HG02981 (cell line): ENCODE measurements around the gene HENMT1.
A peak's percentile ranks its signal among the peaks of the same experiment; 100 is the strongest.
"Not testable (repeated sequence)": the region's sequence is repeated elsewhere in the genome, so short reads cannot be mapped to it uniquely, and the experiment has no call there.

Experiments
- ATAC-seq: cut with Tn5 transposase; IDR thresholded peaks from one replicate; pipeline ENCODE4 v1.9.1; 2021; ENCODE audit warnings: mild to moderate bottlenecking, moderate library complexity; ENCODE audit not compliant: unreplicated experiment

HENMT1 gene

DNA sequence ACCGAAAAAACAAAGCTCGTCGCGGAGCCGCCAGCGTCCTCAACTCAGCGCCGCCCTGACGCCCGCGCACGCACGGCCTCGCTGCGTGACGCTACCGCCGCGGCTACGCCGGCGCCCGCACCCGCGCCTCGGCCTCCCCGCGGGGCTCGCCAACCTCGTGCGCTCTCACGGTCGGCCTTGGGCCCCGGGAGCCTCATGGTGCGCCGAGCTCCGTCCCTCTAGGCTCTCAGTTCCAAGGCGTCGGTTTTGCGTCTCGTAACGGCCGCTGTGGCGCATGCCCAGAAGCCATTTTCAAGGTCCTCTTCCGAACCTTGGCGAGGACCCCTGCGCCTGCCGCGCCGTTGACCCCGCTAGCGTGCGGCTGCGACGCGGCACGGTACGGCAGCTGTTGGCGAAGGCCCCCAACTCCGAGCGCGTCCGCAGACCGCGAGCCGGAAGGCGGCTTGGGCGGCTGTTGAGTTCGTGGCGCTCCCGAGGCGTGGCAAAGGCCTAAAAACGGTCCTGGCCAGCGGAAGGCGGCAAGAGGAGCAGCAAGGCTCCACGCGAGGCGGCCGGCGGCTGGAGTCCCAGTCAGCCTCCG, at the start of gene HENMT1:
Gene HENMT1 (minus strand): TSS at position 64 of the 580 bp plus-strand sequence. CDS start 1,209 bp downstream, outside the sequence.
- peak; percentile 89 for ATAC-seq

DNA sequence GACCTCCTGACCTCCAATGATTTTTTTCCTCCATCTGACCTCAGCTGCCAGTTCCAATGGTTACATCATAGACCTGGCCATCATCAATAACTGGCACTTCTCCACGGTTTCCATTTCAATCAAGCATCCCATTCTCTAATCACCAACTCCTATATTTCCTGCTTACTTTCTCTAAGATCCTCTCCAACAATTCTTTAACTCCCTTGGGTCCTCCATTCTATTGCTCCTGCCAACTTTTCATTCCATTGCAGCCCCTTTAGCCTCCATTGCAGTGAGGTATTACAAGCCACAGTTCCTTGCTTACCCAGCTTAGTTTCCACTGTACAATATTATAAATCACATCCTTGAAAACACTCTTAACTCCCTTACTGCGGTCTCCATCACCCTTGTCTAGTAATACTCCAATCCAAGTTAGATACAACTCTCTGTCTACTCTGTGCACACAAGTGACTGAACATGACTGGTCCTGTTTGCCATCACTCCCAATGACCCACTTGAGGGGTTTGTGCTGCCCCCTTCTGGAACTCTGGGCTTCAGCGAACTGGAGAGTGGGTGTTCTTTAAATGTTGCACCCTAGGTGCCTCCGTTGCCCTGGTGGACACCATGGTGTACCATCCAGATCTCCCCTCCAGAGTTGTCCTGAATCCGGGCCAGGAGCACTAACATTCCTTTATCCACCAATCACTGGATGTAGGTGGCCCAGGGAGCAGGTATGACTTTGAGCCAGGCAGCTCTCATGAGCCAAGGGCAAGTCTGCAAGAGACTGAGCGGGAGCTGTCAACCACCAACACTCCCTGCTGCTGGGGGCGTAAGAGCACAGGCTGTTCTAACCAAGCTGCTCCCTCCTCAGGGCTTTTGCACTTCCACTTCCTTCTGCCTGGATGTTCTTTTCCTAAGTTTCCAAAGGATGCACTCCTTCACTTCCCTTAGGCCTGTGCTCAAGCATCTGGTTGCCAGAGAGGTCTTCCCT, 48.1 kb upstream of the HENMT1 start:
- no peak for ATAC-seq

GRCh38 chr1:108706643-108707042, 45.8 kb upstream of the HENMT1 start:
- no peak for ATAC-seq

GRCh38 chr1:108704496-108704895, 43.6 kb upstream of the HENMT1 start:
- no peak for ATAC-seq

DNA sequence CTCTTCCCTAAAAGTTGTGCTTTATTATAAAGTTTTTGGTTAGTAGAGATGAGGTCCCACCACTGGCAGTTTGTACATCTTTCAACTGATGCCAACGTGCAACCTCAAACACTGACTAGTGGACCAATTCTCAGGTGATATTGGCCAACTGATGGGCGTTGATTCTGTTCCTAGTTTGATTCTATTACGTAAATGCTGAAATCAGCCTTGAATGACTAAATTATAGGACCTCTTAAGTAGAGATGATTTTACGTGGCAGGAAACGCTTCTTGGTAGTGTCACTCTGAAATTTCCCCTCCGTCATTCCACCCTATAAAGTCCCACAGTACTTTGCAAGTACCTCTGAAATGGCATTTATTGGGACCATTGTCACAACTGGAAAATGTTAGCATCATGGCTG, 43.0 kb upstream of the HENMT1 start:
- no peak for ATAC-seq

DNA sequence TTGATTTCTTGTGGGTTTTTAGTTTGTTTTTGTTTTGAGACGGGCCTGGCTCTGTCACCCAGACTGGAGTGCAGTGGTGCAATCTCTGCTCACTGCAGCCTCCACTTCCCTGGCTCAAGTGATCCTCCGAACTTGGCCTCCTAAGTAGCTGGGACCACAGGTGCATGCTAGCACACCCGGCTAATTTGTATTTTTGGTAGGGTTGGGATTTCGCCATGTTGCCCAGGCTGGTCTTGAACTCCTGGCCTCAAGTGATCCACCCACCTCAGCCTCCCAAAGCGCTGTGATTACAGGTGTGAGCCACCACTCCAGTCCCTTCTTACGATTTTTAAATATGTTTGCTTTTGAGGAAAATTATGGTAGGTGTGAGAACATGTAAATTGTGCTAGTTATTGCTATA, 41.2 kb upstream of the HENMT1 start:
- ATAC-seq = not testable (repeated sequence)

DNA sequence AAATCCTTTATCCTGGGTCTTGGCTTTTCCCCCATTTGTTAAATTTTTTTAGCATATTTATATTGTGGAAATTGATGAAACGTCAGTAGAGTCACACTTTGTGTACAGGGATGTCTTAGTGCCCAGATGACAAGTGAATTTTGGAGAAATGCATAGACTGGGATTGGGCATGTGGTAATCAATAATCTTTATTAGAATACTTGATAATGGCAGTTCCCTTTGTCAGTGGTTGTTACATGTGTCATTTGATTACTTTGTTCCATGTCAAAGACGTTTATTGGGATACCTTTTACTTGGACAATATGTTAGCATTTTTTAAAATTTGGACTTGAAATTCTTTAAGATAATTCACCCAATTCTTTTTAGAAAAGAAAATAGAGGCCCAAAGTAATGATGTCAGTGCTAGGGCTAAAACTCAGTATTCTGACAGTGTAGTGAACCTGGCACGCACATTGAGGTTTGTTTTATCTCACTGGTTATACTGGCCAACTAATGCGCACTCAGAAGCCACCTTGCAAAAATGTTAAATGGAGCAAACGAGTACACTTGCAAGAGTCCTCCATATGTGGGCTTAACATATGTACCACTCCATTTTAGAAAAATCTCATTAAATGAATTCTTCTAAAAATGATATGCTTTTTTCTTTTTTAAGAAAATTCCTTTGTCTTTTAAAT, 40.4 kb upstream of the HENMT1 start:
- ATAC-seq = no peak

- ATAC-seq = no peak
Measured at GRCh38 chr1:108699375-108700332, 38.8 kb upstream of the HENMT1 start.

DNA sequence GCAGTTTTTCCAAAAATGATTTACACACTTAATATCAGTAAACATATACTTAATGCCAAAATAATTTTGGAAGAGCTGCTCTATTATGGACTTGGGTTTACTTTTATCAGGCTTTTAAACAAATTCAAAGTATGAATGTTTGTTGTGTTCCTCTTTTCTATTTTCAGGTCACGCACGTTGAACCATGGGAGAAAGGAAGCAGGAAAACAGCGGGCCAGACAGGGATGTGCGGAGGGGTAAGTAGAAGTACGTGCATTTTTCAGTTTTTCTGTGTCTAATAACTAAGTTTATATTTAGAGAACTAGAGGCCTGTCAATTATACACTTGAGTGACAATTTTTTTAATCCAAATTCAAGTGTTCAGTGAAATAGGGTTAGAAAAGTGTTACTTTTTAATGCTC, 34.6 kb upstream of the HENMT1 start:
- ATAC-seq = no peak

GRCh38 chr1:108692724-108693655, 32.1 kb upstream of the HENMT1 start:
- peak; percentile 48 for ATAC-seq

GRCh38 chr1:108691942-108692723, 31.2 kb upstream of the HENMT1 start, which contains the start of gene PRPF38B:
Gene PRPF38B, plus strand, starts transcription at chr1:108692310. Its CDS starts 282 bp downstream, at chr1:108692592.
- ATAC-seq = peak; percentile 91

DNA sequence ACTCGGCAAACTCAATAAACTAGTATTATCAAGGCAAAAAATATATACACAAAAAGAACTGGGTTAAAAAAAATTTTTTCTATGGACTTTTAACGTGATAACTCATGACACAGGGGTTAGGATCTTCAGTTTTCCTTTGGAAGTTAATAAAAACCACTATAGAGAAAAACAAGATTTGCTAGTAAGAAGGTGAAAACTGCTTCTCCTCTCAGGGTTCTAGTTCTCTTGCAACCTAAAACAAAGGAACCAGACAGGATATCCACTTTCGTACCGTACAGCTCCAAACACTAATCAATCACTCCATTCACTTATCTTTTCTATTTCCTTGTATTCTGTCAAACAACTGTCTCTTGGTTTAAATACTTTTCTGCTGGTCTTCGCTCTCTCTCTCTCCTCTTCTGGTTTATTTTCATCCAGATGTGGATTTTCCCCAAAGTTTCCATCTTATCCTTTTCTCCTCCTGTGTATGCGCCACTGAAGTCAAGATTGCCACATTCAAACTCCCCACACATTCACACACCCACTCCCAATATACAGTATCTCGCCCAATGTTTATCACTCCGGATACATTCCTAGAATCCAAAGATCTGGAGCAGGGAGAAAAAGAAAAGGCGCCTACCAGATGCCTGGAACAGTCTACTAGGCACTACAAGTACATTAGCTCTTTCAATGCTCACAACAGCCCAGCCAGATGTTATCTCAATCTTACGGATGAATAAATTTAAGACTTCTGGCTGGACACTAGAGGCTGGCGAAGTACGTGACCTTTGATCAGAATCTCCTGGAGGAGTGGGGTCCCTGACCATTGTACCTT, 30.4 kb upstream of the HENMT1 start:
- ATAC-seq = peak; percentile 1

GRCh38 chr1:108686614-108687313, 25.9 kb upstream of the HENMT1 start:
- ATAC-seq = no peak

DNA sequence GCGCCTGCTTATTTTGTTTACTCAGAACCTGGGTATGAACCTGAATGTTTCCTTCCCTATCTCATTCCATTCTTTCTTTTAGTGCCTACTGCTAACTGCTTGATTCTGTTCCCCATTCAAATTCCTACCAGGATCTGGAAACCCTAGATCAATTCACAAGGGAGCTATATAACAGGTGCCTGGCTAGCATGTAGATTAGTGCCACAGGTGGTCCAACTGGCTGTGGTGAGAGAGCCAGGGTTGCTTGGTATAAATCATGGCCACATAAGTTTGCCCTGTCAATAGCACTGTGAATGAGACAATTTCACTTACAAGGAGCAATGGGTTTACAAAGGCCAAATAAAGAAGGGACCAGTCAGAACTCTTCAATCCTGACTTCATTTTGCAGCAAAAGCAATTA, 24.6 kb upstream of the HENMT1 start:
- ATAC-seq = no peak

DNA sequence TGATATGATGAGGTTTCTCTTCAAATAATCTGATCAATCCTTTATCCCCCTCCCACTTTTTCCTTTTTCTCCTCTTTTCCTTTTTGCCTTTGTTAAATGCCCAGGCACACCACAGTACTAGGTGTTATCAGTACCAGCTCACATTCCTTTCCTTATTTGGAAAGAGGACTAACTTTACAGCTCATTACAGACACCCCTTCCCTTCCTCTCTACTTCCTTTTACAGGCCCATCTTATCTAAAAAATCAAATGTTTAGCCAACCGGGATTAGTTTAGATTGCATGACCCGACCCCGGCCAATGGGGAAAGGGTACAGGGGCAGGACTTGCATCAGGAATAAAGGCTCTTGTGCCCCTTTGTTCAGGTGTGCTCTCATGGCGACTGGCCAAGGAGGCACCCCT, 20.8 kb upstream of the HENMT1 start:
- not testable (repeated sequence) for ATAC-seq

DNA sequence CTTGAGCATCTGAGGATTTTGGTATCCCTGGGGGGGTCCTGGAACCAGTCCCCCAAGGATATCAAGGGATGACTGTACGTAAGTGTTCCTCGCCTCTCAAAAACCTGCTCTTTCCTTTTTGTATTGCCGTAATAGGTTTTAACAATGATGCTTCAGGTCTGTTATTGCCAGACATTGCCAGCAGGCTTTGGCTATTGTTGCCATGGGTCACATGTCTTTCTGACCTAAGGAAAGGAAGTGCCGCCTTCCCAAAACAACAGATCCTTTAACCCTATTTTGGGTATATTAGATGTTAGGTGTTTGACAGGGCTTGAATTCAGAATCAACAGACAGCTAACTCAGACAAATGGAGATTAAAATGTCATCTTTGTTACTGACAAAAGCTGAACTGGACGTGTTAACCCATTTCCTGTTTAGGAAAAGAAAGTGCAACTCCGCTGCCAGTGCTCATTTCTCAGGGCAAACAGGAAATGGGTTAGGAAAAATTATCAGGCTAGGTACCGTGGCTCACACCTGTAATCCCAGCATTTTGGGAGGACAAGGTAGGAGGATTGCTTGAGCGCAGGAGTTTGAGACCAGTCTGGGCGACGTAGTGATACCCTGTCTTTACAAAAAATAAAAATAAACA, 18.8 kb upstream of the HENMT1 start:
- no peak for ATAC-seq

- ATAC-seq = no peak
Measured at GRCh38 chr1:108678706-108679105, 17.8 kb upstream of the HENMT1 start.
